ENCODE results near the gene CAMKK2.

CAMKK2 gene

GRCh38 chr12:121251838-121252237 lies 44.7 kb downstream of the CAMKK2 start:
- TF ChIP-seq REST (IDR thresholded peaks at IDR 0.05; ENCODE audit: low read depth) (no peak), MAX (IDR thresholded peaks at IDR 0.05) (no peak), ZBTB7A (IDR thresholded peaks at IDR 0.05; ENCODE audit: low read depth) (no peak), RAD21 (IDR thresholded peaks at IDR 0.05; ENCODE audit: low read depth) (no peak), YY1 (IDR thresholded peaks at IDR 0.05; ENCODE audit: low read depth) (no peak), TAF1 (IDR thresholded peaks at IDR 0.05; ENCODE audit: low read depth) (no peak), TCF12 (IDR thresholded peaks at IDR 0.05; ENCODE audit: low read depth) (no peak), USF1 (IDR thresholded peaks at IDR 0.05) (no peak), CREB1 (IDR thresholded peaks at IDR 0.05; ENCODE audit: low read depth) (no peak), TEAD4 (IDR thresholded peaks at IDR 0.05) (no peak), EGR1 (IDR thresholded peaks at IDR 0.05) (no peak), CEBPB (IDR thresholded peaks at IDR 0.05) (no peak), NFIC (IDR thresholded peaks at IDR 0.05) (no peak), EP300 (IDR thresholded peaks at IDR 0.05; ENCODE audit: borderline replicate concordance) (no peak), FOXM1 (IDR thresholded peaks at IDR 0.05; ENCODE audit: borderline replicate concordance, low read depth) (no peak)

GRCh38 chr12:121250359-121250758 lies 46.1 kb downstream of the CAMKK2 start:
- TF ChIP-seq MAX (IDR thresholded peaks at IDR 0.05) = no peak
- no peak for TF ChIP-seq REST (IDR thresholded peaks at IDR 0.05; ENCODE audit: low read depth)

- TF ChIP-seq FOXM1 (IDR thresholded peaks at IDR 0.05; ENCODE audit: borderline replicate concordance, low read depth) = no peak
- no peak for TF ChIP-seq YY1 (IDR thresholded peaks at IDR 0.05; ENCODE audit: low read depth)
- TF ChIP-seq USF1 (IDR thresholded peaks at IDR 0.05) = no peak
- no peak for TF ChIP-seq EP300 (IDR thresholded peaks at IDR 0.05; ENCODE audit: borderline replicate concordance)
- no peak for TF ChIP-seq EGR1 (IDR thresholded peaks at IDR 0.05)
- no peak for TF ChIP-seq NFIC (IDR thresholded peaks at IDR 0.05)
Measured at GRCh38 chr12:121248622-121249021, 47.9 kb downstream of the CAMKK2 start.

- TF ChIP-seq TCF12 (IDR thresholded peaks at IDR 0.05; ENCODE audit: low read depth) (no peak), REST (IDR thresholded peaks at IDR 0.05; ENCODE audit: low read depth) (no peak), ZBTB7A (IDR thresholded peaks at IDR 0.05; ENCODE audit: low read depth) (no peak), NFIC (IDR thresholded peaks at IDR 0.05) (no peak), TAF1 (IDR thresholded peaks at IDR 0.05; ENCODE audit: low read depth) (no peak), EP300 (IDR thresholded peaks at IDR 0.05; ENCODE audit: borderline replicate concordance) (no peak), EGR1 (IDR thresholded peaks at IDR 0.05) (no peak), YY1 (IDR thresholded peaks at IDR 0.05; ENCODE audit: low read depth) (no peak)
Measured at GRCh38 chr12:121246893-121247557, 49.5 kb downstream of the CAMKK2 start.

GRCh38 chr12:121245951-121246350 lies 50.6 kb downstream of the CAMKK2 start:
- TF ChIP-seq FOXM1 (IDR thresholded peaks at IDR 0.05; ENCODE audit: borderline replicate concordance, low read depth) = no peak
- no peak for TF ChIP-seq TAF1 (IDR thresholded peaks at IDR 0.05; ENCODE audit: low read depth)
- no peak for TF ChIP-seq REST (IDR thresholded peaks at IDR 0.05; ENCODE audit: low read depth)
- no peak for TF ChIP-seq EP300 (IDR thresholded peaks at IDR 0.05; ENCODE audit: borderline replicate concordance)
- no peak for TF ChIP-seq EGR1 (IDR thresholded peaks at IDR 0.05)
- TF ChIP-seq TCF12 (IDR thresholded peaks at IDR 0.05; ENCODE audit: low read depth) = no peak
- no peak for TF ChIP-seq USF1 (IDR thresholded peaks at IDR 0.05)
- no peak for TF ChIP-seq ZBTB7A (IDR thresholded peaks at IDR 0.05; ENCODE audit: low read depth)
- no peak for TF ChIP-seq TEAD4 (IDR thresholded peaks at IDR 0.05)
- no peak for TF ChIP-seq NFIC (IDR thresholded peaks at IDR 0.05)
- TF ChIP-seq CREB1 (IDR thresholded peaks at IDR 0.05; ENCODE audit: low read depth) = no peak
- no peak for TF ChIP-seq RAD21 (IDR thresholded peaks at IDR 0.05; ENCODE audit: low read depth)
- no peak for TF ChIP-seq MAX (IDR thresholded peaks at IDR 0.05)
- no peak for TF ChIP-seq CEBPB (IDR thresholded peaks at IDR 0.05)
- no peak for TF ChIP-seq YY1 (IDR thresholded peaks at IDR 0.05; ENCODE audit: low read depth)
